Upper lobe of left lung (tissue), 6 donors: Measurements from ENCODE around the gene MITF. TPM values are rescaled to one million over a fixed set of nuclear protein-coding genes. Genes with fewer than 3 reads are reported as not detected.

Experiments
- ATAC-seq, 2 donors: fragments of 200-7000 bp; cut with Tn5 transposase; one replicate each; pipeline ENCODE4 v1.9.1; 2022; ENCODE audit warnings: mild to moderate bottlenecking in 2 of 2, moderate library complexity in 2 of 2; ENCODE audit not compliant: low FRiP score in 2 of 2
- DNase-seq, 2 donors: peaks; one replicate each; pipeline ENCODE4 v3.0.0-alpha.2; 2019 to 2020
- H3K27ac ChIP-seq, 4 donors: fragments of 200-600 bp; sonication (generic); one replicate each; pipeline ENCODE4 v1.5.1; 2016 to 2019
- H3K27me3 ChIP-seq, 4 donors: fragments of 200-600 bp; sonication (generic); one replicate each; pipeline ENCODE4 v1.5.1; 2017 to 2019
- H3K36me3 ChIP-seq, 4 donors: fragments of 200-600 bp; sonication (generic); one replicate each; pipeline ENCODE4 v1.5.1; 2016 to 2019
- H3K4me1 ChIP-seq, 4 donors: fragments of 200-600 bp; sonication (generic); one replicate each; pipeline ENCODE4 v1.5.1; 2018 to 2019
- H3K4me3 ChIP-seq, 4 donors: fragments of 200-600 bp; sonication (generic); one replicate each; pipeline ENCODE4 v1.5.1; 2017 to 2019; ENCODE audit warnings: mild to moderate bottlenecking in 2 of 4, moderate library complexity in 1 of 4
- H3K9me3 ChIP-seq, 4 donors: fragments of 200-600 bp; sonication (generic); one replicate each; pipeline ENCODE4 v1.5.1; 2018 to 2019
- CTCF ChIP-seq, 6 experiments: fragments of 450-650 bp in 4 of 6; fragments of 200-600 bp in 2 of 6; sonication (generic) in 2 of 6; IDR thresholded peaks; one replicate each; pipeline ENCODE4 v1.5.1; 2016 to 2019; ENCODE audit warnings: antibody characterized with exemption in 6 of 6
- EP300 ChIP-seq, 4 donors: sonication (generic); formaldehyde crosslinking; IDR thresholded peaks; one replicate each; pipeline ENCODE4 v1.5.1; 2017; ENCODE audit warnings: antibody characterized with exemption in 4 of 4, control low read depth in 2 of 4
- POLR2A ChIP-seq, 4 donors: fragments of 450-650 bp; IDR thresholded peaks; one replicate each; pipeline ENCODE4 v1.5.1; 2016 to 2017; ENCODE audit warnings: antibody characterized with exemption in 4 of 4, mild to moderate bottlenecking in 2 of 4
- POLR2AphosphoS5 ChIP-seq, 2 donors: sonication (generic); formaldehyde crosslinking; IDR thresholded peaks; one replicate each; pipeline ENCODE4 v1.5.1; 2017; ENCODE audit warnings: antibody characterized with exemption in 2 of 2
- WGBS, 2 donors: methylation state at CpG; one replicate each; pipeline ENCODE4 v1.1.5; 2017 to 2018; 5-methylcytosine and 5-hydroxymethylcytosine counted together
- total RNA-seq, 6 donors: library from RNA; depleted of rRNA in 4 of 6; stranded (reverse); fragments of >200 nt in 4 of 6; gene quantifications; one replicate each; pipeline versions ENCODE4 v1.1.0 to v1.2.1, GENCODE V29; 2016 to 2021
- donor health status: DM: no; HTN: no; CAD: no; lungs with moderate emphysema.
- donor health status: DM: no; HTN: yes; CAD: no; lungs with severe emphysema.

MITF gene
- total RNA-seq, 6 donors from 2014 or later = 21.9 to 37.2 (median 29.5) TPM

DNA sequence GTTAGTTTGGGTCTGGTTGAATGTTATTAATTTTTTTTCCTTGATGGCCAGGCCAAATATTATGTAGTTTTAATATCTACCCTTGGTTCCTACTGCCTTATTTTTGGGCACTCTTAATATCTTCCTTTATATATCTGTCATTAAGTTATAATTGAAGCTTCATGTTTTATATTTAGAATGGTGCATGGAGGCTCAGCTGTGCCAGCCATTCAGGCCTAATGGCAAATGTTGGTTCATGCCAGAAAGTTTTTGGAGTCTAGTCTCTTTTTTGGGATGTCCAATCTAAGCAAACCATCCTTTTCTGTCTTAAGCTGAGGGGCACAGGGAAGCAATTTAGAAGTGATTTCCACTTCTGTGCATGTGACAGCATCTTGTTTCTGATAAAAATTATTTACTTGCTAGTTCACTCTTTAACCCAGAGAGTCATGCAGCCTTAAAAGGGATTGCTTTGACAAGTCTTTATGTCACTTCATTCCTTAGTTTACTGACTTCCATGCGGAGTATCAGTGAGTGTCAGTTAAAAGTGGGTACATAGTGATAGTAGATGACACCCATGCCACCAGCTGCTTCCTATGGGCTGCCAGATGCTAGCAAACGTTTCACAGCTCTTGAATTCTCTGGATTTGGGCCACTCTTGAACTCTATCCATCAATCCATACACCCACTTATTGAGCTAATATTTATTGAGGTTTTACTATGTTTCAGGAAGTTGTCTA lies 33.0 kb downstream of the MITF start:
- H3K27ac ChIP-seq = no peak overlapping the region
- H3K9me3 ChIP-seq = no peaks in the 10 kb centered on the region
- ATAC-seq = no peak
- DNase-seq = no peak
- no peaks in the 10 kb centered on the region for H3K36me3 ChIP-seq
- no peak for TF ChIP-seq POLR2AphosphoS5 (IDR thresholded peaks at IDR 0.05)
- no peak for TF ChIP-seq EP300 (IDR thresholded peaks at IDR 0.05)
- TF ChIP-seq CTCF (IDR thresholded peaks at IDR 0.05) = no peak
- TF ChIP-seq POLR2A (IDR thresholded peaks at IDR 0.05) = no peak
- no peaks in the 10 kb centered on the region for H3K27me3 ChIP-seq
- 42 to 53% methylated on average over 2 of the region's 2 CpGs for WGBS, 2 donors
- H3K4me3 ChIP-seq = no peak overlapping the region
- H3K4me1 ChIP-seq = peaks cover 4 to 24% (median 8%) of the 10 kb centered on the region in 4 donors

DNA sequence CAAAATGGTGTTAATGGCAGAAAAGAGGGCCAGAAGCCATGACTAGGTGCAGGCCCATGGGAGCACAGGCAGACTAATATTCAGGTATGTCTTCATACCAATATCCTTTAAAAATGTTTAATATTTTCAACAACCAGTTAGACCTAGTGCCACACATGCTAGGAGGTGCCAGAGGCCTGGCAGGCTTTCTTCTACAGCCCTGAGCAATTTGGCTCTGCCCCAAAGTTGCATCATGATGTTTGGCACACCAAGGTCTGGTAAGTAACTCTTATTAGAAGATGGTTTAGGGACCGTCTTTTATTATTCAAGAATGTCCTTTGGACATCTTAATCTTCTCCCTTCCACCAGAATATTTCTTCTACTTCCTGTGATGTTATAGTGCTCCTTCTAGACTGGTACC lies 34.8 kb downstream of the MITF start:
- DNase-seq = peak in 1 of 2 donors; percentile 51
- H3K27me3 ChIP-seq = no peaks in the 10 kb centered on the region

DNA sequence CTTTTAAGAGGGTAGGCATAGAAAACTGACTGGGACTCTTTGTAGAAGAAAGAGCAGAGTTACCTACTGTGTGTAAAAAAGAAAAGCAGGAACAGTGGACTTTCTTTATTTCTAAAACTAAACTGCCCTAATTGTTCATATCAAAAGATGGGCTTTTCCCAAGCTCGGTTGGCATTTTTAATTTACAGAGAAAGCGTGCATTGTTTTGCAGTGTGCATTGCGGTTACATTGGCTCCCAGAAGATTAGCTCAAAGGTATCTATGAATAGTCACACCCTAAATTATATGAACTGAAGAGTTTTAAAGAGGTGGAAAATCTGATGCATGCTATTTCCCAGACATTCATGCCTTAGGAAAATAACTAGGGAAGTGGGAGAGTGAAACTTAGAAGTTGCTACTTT lies 36.5 kb downstream of the MITF start:
- H3K27ac ChIP-seq = no peak overlapping the region
- ATAC-seq (no peak), DNase-seq (no peak)
- no peaks in the 10 kb centered on the region for H3K9me3 ChIP-seq
- WGBS, 2 donors = 96 to 97% methylated on average over 3 of the region's 3 CpGs
- no peak overlapping the region for H3K4me3 ChIP-seq
- no peaks in the 10 kb centered on the region for H3K27me3 ChIP-seq
- H3K4me1 ChIP-seq = peaks cover 2 to 18% (median 5%) of the 10 kb centered on the region in 4 donors
- H3K36me3 ChIP-seq = no peaks in the 10 kb centered on the region
- TF ChIP-seq CTCF (IDR thresholded peaks at IDR 0.05) (no peak), POLR2AphosphoS5 (IDR thresholded peaks at IDR 0.05) (no peak), EP300 (IDR thresholded peaks at IDR 0.05) (no peak), POLR2A (IDR thresholded peaks at IDR 0.05) (no peak)

More for the DNA sequence above, 34.8 kb downstream of the MITF start:
- no peak for ATAC-seq
- Histone ChIP-seq H3K27ac (no peak overlapping the region), H3K4me1 (peaks cover 4 to 24% (median 8%) of the 10 kb centered on the region in 4 donors), H3K9me3 (no peaks in the 10 kb centered on the region), H3K36me3 (no peaks in the 10 kb centered on the region), H3K4me3 (no peak overlapping the region)
- TF ChIP-seq POLR2A (IDR thresholded peaks at IDR 0.05) = no peak
- TF ChIP-seq EP300 (IDR thresholded peaks at IDR 0.05) = no peak
- TF ChIP-seq CTCF (IDR thresholded peaks at IDR 0.05) = no peak
- no peak for TF ChIP-seq POLR2AphosphoS5 (IDR thresholded peaks at IDR 0.05)
- 71 to 81% methylated on average over 1 of the region's 1 CpG for WGBS, 2 donors

DNA sequence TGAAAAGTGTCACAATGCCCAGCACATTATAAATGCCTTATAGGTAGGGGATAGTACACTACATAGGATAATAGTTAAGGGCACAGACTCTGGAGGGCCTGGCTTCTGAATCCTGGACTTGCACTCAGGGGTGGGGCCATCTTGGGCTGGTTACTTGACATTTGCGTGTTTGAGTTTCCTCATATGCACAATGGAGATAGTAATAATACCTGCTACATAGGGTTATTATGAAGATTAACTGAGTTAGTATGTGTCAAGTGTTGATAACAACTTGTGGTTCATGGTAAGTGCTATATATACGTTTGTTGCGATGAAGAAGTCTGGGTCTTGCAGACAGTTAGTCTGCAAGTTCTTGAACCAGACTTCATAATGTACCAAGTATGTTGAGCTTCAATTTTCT lies 37.0 kb downstream of the MITF start:
- DNase-seq (no peak), ATAC-seq (no peak)
- no peak for TF ChIP-seq CTCF (IDR thresholded peaks at IDR 0.05)
- no peak for TF ChIP-seq POLR2A (IDR thresholded peaks at IDR 0.05)
- Histone ChIP-seq H3K4me1 (peaks cover 0 to 13% (median under 1%) of the 10 kb centered on the region in 4 donors), H3K27me3 (no peaks in the 10 kb centered on the region), H3K4me3 (no peak overlapping the region), H3K27ac (no peak overlapping the region), H3K36me3 (no peaks in the 10 kb centered on the region), H3K9me3 (no peaks in the 10 kb centered on the region)
- 92 to 94% methylated on average over 3 of the region's 3 CpGs for WGBS, 2 donors
